GM21576 (cell line): Measurements from ENCODE around the gene MRPS12.

Source experiments
- ATAC-seq: cut with Tn5 transposase; IDR thresholded peaks from one replicate; pipeline ENCODE4 v1.9.1; 2021; ENCODE audit warnings: mild to moderate bottlenecking, moderate library complexity; ENCODE audit not compliant: unreplicated experiment

MRPS12 gene

GRCh38 chr19:38971672-38972071, 40.9 kb downstream of the MRPS12 start:
- no peak for ATAC-seq

GRCh38 chr19:38974624-38975213, 44.0 kb downstream of the MRPS12 start:
- ATAC-seq: no peak

GRCh38 chr19:38975214-38975860, 44.6 kb downstream of the MRPS12 start, which contains the start of gene FBXO17:
FBXO17 (minus strand) TSS chr19:38975742; CDS start chr19:38950319, 25,423 bp downstream.
- no peak for ATAC-seq

GRCh38 chr19:38975861-38976271, 45.1 kb downstream of the MRPS12 start:
- ATAC-seq: no peak

- peak; percentile 68 for ATAC-seq
Measured at GRCh38 chr19:38977445-38978325, 46.9 kb downstream of the MRPS12 start.

GRCh38 chr19:38978326-38978689, 47.6 kb downstream of the MRPS12 start:
- ATAC-seq: no peak

- no peak for ATAC-seq
Measured at GRCh38 chr19:38979812-38980211, 49.1 kb downstream of the MRPS12 start.

GRCh38 chr19:38980583-38981374, 50.0 kb downstream of the MRPS12 start:
- no peak for ATAC-seq
